Cardiac ventricle fibroblast (primary cell): Measurements from ENCODE around the gene FOXI2. TPM values are rescaled to one million over a fixed set of nuclear protein-coding genes. Genes with fewer than 3 reads are reported as not detected.

Experiments used
- total RNA-seq: library from RNA; depleted of rRNA; stranded (reverse); fragments of >200 nt; gene quantifications from 2 replicates; pipeline ENCODE4 v1.2.3, GENCODE V29; 2015

FOXI2 gene
- total RNA-seq, result not detected in 2 replicates

DNA sequence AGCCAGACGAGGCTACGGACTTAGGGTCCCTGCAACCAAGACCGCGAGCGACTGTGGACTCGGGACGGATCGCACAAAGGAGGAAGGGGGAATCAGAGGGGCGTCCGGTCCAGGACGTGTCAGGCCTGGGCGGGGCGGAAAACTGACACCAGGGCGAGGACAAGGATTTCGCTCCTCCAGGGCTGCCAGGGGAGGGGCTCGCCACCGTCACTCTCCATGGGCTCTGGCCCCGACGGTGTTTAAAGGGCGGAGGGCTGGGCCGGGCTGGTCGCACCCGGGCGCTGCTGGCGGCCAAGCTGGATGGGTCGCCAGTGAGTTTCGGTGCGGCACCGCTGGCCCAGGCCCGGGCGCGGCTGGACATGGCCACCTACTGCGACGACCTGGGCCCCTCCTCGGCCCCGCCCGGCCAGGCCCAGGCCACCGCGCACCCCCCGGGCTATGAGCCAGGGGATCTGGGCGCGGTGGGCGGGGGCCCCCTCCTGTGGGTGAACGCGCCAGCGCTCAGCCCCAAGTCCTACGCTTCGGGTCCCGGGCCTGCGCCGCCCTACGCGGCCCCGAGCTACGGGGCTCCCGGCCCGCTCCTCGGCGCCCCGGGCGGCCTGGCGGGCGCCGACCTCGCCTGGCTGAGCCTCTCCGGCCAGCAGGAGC, at the start of gene FOXI2:
Gene FOXI2, plus strand, starts transcription at position 271 of the 648 bp plus-strand sequence. Its CDS starts 89 bp downstream, at position 360.

Other genes starting within 250 kb of the FOXI2 start
- gene NPS, start 187.9 kb upstream of the FOXI2 start, total RNA-seq, result not detected in 2 replicates
- not detected in 2 replicates for gene CLRN3, start 155.8 kb downstream of the FOXI2 start, total RNA-seq
- 3.4 and 6.8 TPM in 2 replicates for gene PTPRE, start 169.9 kb downstream of the FOXI2 start, total RNA-seq